ENCODE measurements around the gene CREBBP.
A peak's percentile ranks its signal among the peaks of the same experiment; 100 is the strongest.

CREBBP gene

GRCh38 chr16:3824121-3824795 is 56.3 kb downstream of the CREBBP start:
- DNase-seq (ENCODE audit: low spot score), result no peak

GRCh38 chr16:3823427-3823826 is 57.1 kb downstream of the CREBBP start:
- DNase-seq (ENCODE audit: low spot score), result no peak

DNA sequence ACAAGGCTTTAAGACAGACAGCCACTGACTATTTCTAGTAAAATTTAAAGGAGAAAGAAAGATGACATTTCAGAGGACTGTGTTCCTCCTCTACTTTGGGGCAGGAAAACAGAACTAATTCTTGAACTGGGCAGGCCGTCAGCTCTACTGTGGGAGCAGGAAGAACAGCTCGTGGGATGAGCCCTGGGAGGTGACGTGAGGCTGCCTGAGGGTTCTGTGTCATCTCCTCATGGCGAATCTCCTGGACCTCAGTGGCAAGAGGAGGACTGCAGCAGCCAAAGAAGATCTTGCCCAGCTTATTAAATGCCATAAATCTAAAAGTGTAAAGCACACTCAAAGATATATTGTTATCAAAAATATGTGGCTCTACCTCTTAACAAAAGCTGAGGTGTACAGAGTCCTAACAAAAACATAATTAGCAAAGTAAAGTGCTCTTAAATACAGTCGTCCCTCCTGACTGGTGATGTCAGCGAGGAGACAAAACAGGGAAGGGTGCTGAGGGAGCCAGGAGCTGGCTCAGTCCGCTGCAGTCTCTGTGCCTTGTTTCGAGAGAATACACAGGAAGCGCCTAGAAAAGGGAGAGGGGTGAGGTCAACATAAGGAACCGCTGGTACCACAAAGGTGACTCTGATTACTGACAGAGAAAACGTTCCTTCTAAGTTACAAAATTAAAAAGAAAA is 58.0 kb downstream of the CREBBP start:
- peak; percentile 16 for DNase-seq (ENCODE audit: low spot score)

GRCh38 chr16:3821184-3821583 is 59.3 kb downstream of the CREBBP start:
- DNase-seq (ENCODE audit: low spot score), result no peak

DNA sequence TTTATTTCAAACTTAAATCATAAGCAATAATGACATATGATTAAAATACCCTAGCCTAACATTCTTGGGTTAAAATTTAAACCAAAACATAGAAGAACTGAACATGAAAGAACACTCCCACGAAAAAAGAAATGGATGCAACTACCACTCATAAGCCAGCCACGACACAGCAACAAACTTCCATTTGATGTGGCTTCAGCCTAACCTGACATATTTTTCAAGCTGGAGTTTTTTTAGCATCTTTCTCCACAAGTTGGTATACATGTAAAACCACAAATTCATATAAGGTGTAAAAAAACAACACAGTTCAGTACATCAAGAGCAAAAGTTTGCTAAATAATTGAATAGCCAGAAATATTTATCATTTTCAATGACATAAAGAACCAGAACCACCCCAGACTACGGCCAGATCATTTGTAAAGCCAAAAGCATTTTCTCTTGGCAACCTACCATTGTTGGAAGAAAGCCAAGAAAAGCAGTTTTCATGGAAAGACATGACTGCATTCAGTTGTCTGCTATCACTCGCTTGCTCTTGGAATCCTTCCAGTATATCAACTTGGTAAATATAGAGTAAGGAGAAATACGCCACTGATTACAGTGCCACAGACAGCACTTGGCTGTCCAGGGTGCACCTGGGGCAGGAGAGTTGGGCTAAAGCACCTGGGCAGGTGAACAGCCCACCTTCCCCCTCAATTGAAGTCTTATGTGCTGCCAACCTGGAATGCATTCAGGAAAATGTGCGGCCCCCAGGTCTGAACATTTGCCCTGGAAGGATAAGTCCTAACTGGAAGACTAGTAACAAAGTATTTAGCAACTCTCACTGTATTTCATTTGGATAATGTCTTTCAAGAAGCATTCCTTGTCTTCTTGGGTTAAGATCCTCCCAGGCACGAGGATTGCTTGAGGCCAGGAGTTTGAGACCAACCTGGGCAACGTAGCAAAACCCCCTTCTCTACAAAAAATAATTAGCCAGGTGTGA is 60.5 kb downstream of the CREBBP start:
- peak; percentile 82 for DNase-seq (ENCODE audit: low spot score)

GRCh38 chr16:3819175-3819527 is 61.4 kb downstream of the CREBBP start:
- no peak for DNase-seq (ENCODE audit: low spot score)

DNA sequence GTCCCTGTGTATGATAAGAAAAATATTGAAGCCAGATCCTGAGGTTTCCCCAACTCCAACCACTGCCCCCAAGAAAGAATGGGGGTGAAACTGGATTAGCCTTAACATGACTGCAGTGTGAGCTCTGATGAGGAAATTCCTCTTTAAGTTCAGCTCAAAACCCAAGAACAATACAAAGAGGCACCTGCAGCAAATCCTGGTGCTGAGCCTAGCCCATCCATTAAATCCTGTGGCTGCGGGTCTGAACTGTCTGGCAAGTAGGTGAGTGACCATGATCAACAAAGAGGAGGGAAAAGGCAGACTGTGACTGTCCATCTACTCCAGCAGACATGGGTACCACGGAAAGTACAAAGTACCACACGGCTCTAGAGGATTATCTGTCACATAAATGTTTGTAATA is 64.2 kb downstream of the CREBBP start:
- DNase-seq (ENCODE audit: low spot score), result no peak

DNA sequence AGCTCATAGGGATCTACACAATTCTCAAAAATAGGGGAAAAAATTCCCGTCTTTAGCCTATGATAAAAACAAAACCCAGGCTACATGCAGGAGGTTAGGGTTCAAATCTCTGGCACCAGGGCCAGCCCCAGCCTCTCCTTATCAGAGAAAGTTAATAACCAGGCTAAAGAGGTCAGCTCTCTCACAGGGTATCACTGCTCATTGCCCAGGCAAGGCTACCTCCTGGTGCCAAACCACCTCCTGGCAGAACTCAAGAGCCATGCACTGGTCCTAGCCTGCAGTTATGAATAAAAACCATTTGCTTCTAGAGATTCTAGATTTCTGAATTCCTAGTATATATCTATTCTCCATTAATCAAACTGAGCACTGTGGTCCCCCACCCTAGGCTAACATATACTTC is 65.8 kb downstream of the CREBBP start:
- DNase-seq (ENCODE audit: low spot score), result no peak

DNA sequence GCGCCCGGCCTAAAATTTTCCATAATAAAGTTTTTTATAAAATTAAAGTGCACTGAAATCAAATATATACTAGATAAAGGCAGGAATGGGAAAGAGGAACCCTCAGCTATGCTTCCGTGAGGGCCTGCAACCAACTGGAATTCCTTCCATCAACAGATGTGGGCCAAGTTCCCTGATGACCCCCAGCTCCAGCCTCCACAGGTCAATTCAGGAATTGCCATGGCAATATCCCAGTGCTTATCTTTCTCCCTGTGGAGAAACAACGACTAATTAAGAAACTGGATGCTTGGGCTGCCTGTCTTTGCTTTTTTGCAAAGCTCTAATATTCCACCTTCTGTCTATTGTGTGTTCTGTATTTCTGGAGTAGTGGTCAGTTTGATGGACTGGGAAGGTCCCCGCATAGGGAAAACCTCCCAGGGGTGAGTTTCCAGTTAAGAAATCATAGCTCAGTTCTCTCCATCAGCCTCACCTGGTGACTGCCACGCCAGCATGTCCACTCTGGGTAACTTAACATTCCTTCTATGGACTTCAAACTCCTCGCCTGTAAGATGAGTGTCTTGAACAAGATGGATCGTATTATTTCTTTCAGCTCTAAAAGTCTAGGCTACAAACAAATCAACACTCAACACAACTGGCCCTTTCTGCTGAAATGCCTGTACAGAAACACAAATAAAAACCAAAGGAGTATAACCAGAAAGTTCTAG is 67.9 kb downstream of the CREBBP start:
- DNase-seq (ENCODE audit: low spot score), result no peak

DNA sequence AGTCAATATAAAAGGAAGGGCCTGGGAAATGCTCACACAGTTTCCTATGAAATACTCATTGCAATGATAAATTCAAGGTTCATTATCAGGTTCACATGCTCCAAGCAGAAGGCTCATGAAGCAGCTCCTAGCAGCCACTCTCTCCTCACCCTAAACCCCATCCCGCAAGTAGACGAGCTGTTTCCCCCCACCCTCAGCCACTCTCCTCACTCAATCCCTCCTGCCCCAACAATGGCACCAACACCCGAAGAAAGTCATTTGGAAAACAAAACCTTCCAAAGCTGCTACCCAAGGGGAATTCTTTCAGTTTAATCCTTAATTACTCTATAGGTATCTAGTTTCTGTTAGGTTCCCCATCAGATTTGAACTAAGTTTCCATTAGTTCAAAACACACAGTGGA is 69.7 kb downstream of the CREBBP start:
- DNase-seq (ENCODE audit: low spot score), result no peak

- DNase-seq (ENCODE audit: low spot score), result no peak
Observed at GRCh38 chr16:3810198-3810664, 70.3 kb downstream of the CREBBP start.

GRCh38 chr16:3808308-3809063 is 72.0 kb downstream of the CREBBP start:
- DNase-seq (ENCODE audit: low spot score), result no peak

- DNase-seq (ENCODE audit: low spot score), result no peak
Observed at GRCh38 chr16:3807425-3808123, 72.9 kb downstream of the CREBBP start.

DNA sequence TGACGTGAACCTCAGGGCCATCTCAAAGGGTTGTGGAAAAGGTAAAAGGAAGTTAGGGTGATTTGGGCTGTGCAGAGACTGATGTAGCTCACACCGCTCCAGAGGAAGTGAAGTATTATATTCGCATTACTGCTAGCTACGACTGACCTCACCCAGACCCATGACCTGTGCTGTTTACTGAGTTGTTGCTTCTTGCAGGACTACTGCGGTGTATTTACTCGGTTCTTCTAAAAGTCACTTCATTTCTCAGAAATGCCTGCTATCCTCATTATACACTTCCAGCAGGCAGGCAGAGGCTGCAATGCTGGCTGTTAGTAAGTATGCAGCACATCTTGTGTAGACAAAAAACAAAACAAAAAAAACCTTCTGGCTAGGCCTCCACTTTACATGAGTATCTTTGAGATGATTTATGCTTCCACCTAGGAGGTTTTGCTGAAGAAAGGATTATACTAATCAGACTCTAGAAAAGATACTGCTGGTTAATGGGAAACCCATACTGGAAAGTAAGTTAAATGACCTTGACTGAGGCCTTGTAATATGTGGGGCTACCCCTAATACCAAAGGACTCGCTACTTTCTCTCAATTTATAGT is 76.0 kb downstream of the CREBBP start:
- DNase-seq (ENCODE audit: low spot score), result no peak

GRCh38 chr16:3800477-3801270 is 79.8 kb downstream of the CREBBP start:
- no peak for DNase-seq (ENCODE audit: low spot score)

GRCh38 chr16:3800019-3800418 is 80.5 kb downstream of the CREBBP start:
- no peak for DNase-seq (ENCODE audit: low spot score)

GRCh38 chr16:3799354-3799753 is 81.2 kb downstream of the CREBBP start:
- no peak for DNase-seq (ENCODE audit: low spot score)

DNA sequence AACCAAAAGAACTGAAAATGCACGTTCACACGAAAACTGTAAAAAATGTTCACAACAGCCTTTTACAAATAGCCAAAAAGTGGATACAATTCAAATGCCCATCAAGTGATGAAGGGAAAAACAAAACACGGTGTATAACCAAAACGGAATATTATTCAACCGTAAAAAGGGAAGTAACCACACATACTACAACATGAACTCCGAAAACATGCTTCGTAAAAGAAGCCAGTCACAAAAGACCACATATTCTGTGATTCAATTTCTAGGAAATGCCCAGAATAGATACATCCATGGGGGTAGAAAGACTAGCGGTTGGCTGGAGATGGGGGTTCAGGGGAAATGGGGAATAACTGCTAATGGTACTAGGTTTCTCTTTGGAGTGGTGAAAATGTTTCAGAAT is 81.7 kb downstream of the CREBBP start:
- no peak for DNase-seq (ENCODE audit: low spot score)

All from kidney capillary endothelial cell (primary cell).